ENCODE data around the gene CHTOP. TPM values are rescaled to one million over a fixed set of nuclear protein-coding genes. Genes with fewer than 3 reads are reported as not detected.
A peak's percentile ranks its signal among the peaks of the same experiment; 100 is the strongest.
"Not testable (repeated sequence)": the region's sequence is repeated elsewhere in the genome, so short reads cannot be mapped to it uniquely, and the experiment has no call there.

The CHTOP gene
- polyA plus RNA-seq, 10 donors = 77.9 to 97.5 (median 88.2) TPM

- peak; percentile 87 to 98 (median 95) for DNase-seq
Observed at GRCh38 chr1:153658400-153659174, 24.7 kb downstream of the CHTOP start, which contains the start of gene SNAPIN. Gene SNAPIN (plus strand): TSS chr1:153658703. CDS start chr1:153658744, 41 bp downstream.

GRCh38 chr1:153659175-153659534 lies 25.3 kb downstream of the CHTOP start:
- DNase-seq = no peak

- no peak for DNase-seq
Observed at GRCh38 chr1:153659656-153660055, 25.8 kb downstream of the CHTOP start.

- DNase-seq = no peak
Observed at GRCh38 chr1:153661111-153661708, 27.3 kb downstream of the CHTOP start.

- DNase-seq = no peak
Observed at GRCh38 chr1:153662269-153662668, 28.4 kb downstream of the CHTOP start.

GRCh38 chr1:153663211-153663610 lies 29.3 kb downstream of the CHTOP start:
- no peak for DNase-seq

GRCh38 chr1:153667439-153667838 lies 33.6 kb downstream of the CHTOP start:
- DNase-seq = no peak

- DNase-seq = not testable (repeated sequence)
Observed at GRCh38 chr1:153668672-153669071, 34.8 kb downstream of the CHTOP start.

GRCh38 chr1:153669606-153670005 lies 35.7 kb downstream of the CHTOP start:
- no peak for DNase-seq

GRCh38 chr1:153670257-153670858 lies 36.5 kb downstream of the CHTOP start:
- DNase-seq = no peak

- DNase-seq = peak; percentile 98 to 99 (median 99)
Observed at GRCh38 chr1:153670859-153671627, 37.2 kb downstream of the CHTOP start, which contains the start of gene ILF2. Gene ILF2 (minus strand): TSS chr1:153670993. CDS start chr1:153670922, 71 bp downstream.

- not testable (repeated sequence) for DNase-seq
Observed at GRCh38 chr1:153671628-153672353, 37.9 kb downstream of the CHTOP start.

GRCh38 chr1:153673511-153673910 lies 39.6 kb downstream of the CHTOP start:
- no peak for DNase-seq

GRCh38 chr1:153677718-153678518 lies 44.1 kb downstream of the CHTOP start:
- DNase-seq = peak in 2 of 3 donors; percentile 62 to 83

- peak in 2 of 3 donors; percentile 57 to 80 for DNase-seq
Observed at GRCh38 chr1:153678519-153679336, 44.9 kb downstream of the CHTOP start, which contains the start of gene NPR1. Gene NPR1 (plus strand): TSS chr1:153678688. CDS start chr1:153679109, 421 bp downstream.

GRCh38 chr1:153679337-153680119 lies 45.7 kb downstream of the CHTOP start:
- peak in 2 of 3 donors; percentile 40 to 80 for DNase-seq

GRCh38 chr1:153680120-153680403 lies 46.2 kb downstream of the CHTOP start:
- DNase-seq = no peak

GRCh38 chr1:153682730-153683129 lies 48.9 kb downstream of the CHTOP start:
- DNase-seq = no peak

GRCh38 chr1:153683854-153684253 lies 50.0 kb downstream of the CHTOP start:
- DNase-seq = peak in 1 of 3 donors; percentile 35

Data from muscle of back (tissue), 11 donors.